Right cardiac atrium (tissue), 5 donors: Measurements from ENCODE around the gene CHGA. TPM values are rescaled to one million over a fixed set of nuclear protein-coding genes. Genes with fewer than 3 reads are reported as not detected.

ENCODE experiments used
- ATAC-seq, 2 donors: fragments of 200-7000 bp; cut with Tn5 transposase; one replicate each; pipeline versions ENCODE4 v1.8.0 to v1.9.1; 2020; ENCODE audit warnings: moderate library complexity in 2 of 2, mild to moderate bottlenecking in 1 of 2
- DNase-seq, 3 donors: peaks; one replicate each; pipeline ENCODE4 v3.0.0-alpha.2; 2020
- H3K27ac ChIP-seq: one replicate; pipeline ENCODE4 v1.5.1; 2013; ENCODE audit warnings: mild to moderate bottlenecking, low read length, control low read depth, moderate library complexity
- H3K27me3 ChIP-seq: one replicate; pipeline ENCODE4 v1.6.1; 2013; ENCODE audit not compliant: control insufficient read depth, insufficient read depth
- H3K4me1 ChIP-seq: one replicate; pipeline ENCODE4 v1.6.1; 2013; ENCODE audit warnings: low read length; ENCODE audit not compliant: control insufficient read depth, insufficient read depth
- H3K4me3 ChIP-seq: one replicate; pipeline ENCODE4 v1.5.1; 2013; ENCODE audit warnings: low read length, control low read depth
- H3K9me3 ChIP-seq: one replicate; pipeline ENCODE4 v1.6.1; 2013; ENCODE audit warnings: low read length; ENCODE audit not compliant: control insufficient read depth
- WGBS: extraction: QIAGEN DNeasy Blood & Tissue Kit; methylation state at CpG from one replicate; pipeline ENCODE4 v1.1.7; 2013; 5-methylcytosine and 5-hydroxymethylcytosine counted together
- intact Hi-C, 4 donors: fragments of 100-400 bp; cut with DNase I; formaldehyde crosslinking; loops; one replicate each; pipeline versions ENCODE4 v1.11.0 to v1.14.0; 2022 to 2023
- polyA plus RNA-seq: library from polyadenylated mRNA; stranded (reverse); fragments of 200-250 nt; gene quantifications from one replicate; pipeline ENCODE4 v1.2.3, GENCODE V29; 2013
- total RNA-seq, 4 donors: library from RNA; stranded (reverse); fragmentation: NEBNext Ultra II Directional; extraction: Animal tissue kit (Norgen Biotek cat#: 25700); gene quantifications; one replicate each; pipeline ENCODE4 v1.2.1, GENCODE V29; 2021
- donor health status: healthy with polysubstance abuse.
- donor health status: DM: no; HTN: yes; CAD: no.
- donor health status: DM: no; HTN: no; CAD: no.
- donor health status: DM: no; HTN: yes; CAD: no; lungs with severe emphysema.
- donor health status: DM: yes; HTN: yes; CAD: no.

The CHGA gene
- total and polyA plus RNA-seq, 5 donors: 0.16 TPM; not detected in 4

- Histone ChIP-seq H3K4me1 (no peaks in the 10 kb centered on the region), H3K27ac (no peak overlapping the region), H3K27me3 (no peaks in the 10 kb centered on the region), H3K4me3 (no peak overlapping the region), H3K9me3 (no peaks in the 10 kb centered on the region)
- DNase-seq (peak in 1 of 3 donors; percentile 16), ATAC-seq (no peak)
- 86% methylated on average over 12 of the region's 12 CpGs for WGBS
- intact Hi-C loops: no loop called here
Observed at GRCh38 chr14:92939699-92940098, 16.7 kb downstream of the CHGA start.

- no peak overlapping the region for H3K4me3 ChIP-seq
- 83% methylated on average over 11 of the region's 11 CpGs for WGBS
Observed at GRCh38 chr14:92940543-92940942, 17.6 kb downstream of the CHGA start.

GRCh38 chr14:92941531-92941930 is 18.6 kb downstream of the CHGA start:
- ATAC-seq: no peak
- Histone ChIP-seq H3K9me3 (no peaks in the 10 kb centered on the region), H3K27ac (no peak overlapping the region), H3K4me1 (no peaks in the 10 kb centered on the region), H3K27me3 (no peaks in the 10 kb centered on the region), H3K4me3 (no peak overlapping the region)
- DNase-seq: peak in 1 of 3 donors; percentile 48
- intact Hi-C loops: no loop called here
- WGBS: 96% methylated on average over 30 of the region's 30 CpGs

More at GRCh38 chr14:92940543-92940942, 17.6 kb downstream of the CHGA start:
- ATAC-seq (no peak), DNase-seq (peak in 1 of 3 donors; percentile 18)
- intact Hi-C loops: no loop called here
- H3K4me1 ChIP-seq: no peaks in the 10 kb centered on the region
- no peaks in the 10 kb centered on the region for H3K9me3 ChIP-seq
- H3K27ac ChIP-seq: no peak overlapping the region
- H3K27me3 ChIP-seq: no peaks in the 10 kb centered on the region

GRCh38 chr14:92942136-92942535 is 19.2 kb downstream of the CHGA start:
- intact Hi-C loops: no loop called here
- no peaks in the 10 kb centered on the region for H3K27me3 ChIP-seq
- no peak overlapping the region for H3K4me3 ChIP-seq
- WGBS: 93% methylated on average over 5 of the region's 5 CpGs
- no peak overlapping the region for H3K27ac ChIP-seq
- no peaks in the 10 kb centered on the region for H3K4me1 ChIP-seq
- ATAC-seq (no peak), DNase-seq (no peak)
- no peaks in the 10 kb centered on the region for H3K9me3 ChIP-seq

- WGBS: 93% methylated on average over 8 of the region's 8 CpGs
- Histone ChIP-seq H3K4me1 (no peaks in the 10 kb centered on the region), H3K27me3 (no peaks in the 10 kb centered on the region), H3K9me3 (no peaks in the 10 kb centered on the region), H3K27ac (no peak overlapping the region), H3K4me3 (no peak overlapping the region)
- DNase-seq: no peak
- ATAC-seq: no peak
- intact Hi-C loops: no loop called here
Observed at GRCh38 chr14:92942576-92942975, 19.6 kb downstream of the CHGA start.

- DNase-seq: peak in 2 of 3 donors; percentile 10 to 58
- no peaks in the 10 kb centered on the region for H3K4me1 ChIP-seq
- intact Hi-C loops: no loop called here
- H3K27ac ChIP-seq: no peak overlapping the region
- H3K4me3 ChIP-seq: no peak overlapping the region
- H3K27me3 ChIP-seq: no peaks in the 10 kb centered on the region
- 95% methylated on average over 30 of the region's 30 CpGs for WGBS
- no peaks in the 10 kb centered on the region for H3K9me3 ChIP-seq
- no peak for ATAC-seq
Observed at GRCh38 chr14:92942976-92943710, 20.2 kb downstream of the CHGA start.

- DNase-seq (peak in 1 of 3 donors; percentile 71), ATAC-seq (no peak)
- Histone ChIP-seq H3K27me3 (no peaks in the 10 kb centered on the region), H3K27ac (no peak overlapping the region), H3K9me3 (no peaks in the 10 kb centered on the region), H3K4me3 (no peak overlapping the region), H3K4me1 (no peaks in the 10 kb centered on the region)
- intact Hi-C loops: no loop called here
- WGBS: 69% methylated on average over 17 of the region's 17 CpGs
Observed at GRCh38 chr14:92943855-92944570, 21.1 kb downstream of the CHGA start.

- Histone ChIP-seq H3K27me3 (no peaks in the 10 kb centered on the region), H3K9me3 (no peaks in the 10 kb centered on the region), H3K4me1 (no peaks in the 10 kb centered on the region), H3K27ac (no peak overlapping the region), H3K4me3 (no peak overlapping the region)
- 92% methylated on average over 12 of the region's 12 CpGs for WGBS
- intact Hi-C loops: no loop called here
- DNase-seq (peak in 1 of 3 donors; percentile 41), ATAC-seq (no peak)
Observed at GRCh38 chr14:92944976-92945375, 22.0 kb downstream of the CHGA start.

- peak in 2 of 3 donors; percentile 37 to 40 for DNase-seq
- Histone ChIP-seq H3K9me3 (no peaks in the 10 kb centered on the region), H3K4me1 (peaks cover 1% of the 10 kb centered on the region), H3K27me3 (no peaks in the 10 kb centered on the region), H3K27ac (no peak overlapping the region), H3K4me3 (no peak overlapping the region)
- ATAC-seq: no peak
- 86% methylated on average over 12 of the region's 12 CpGs for WGBS
- intact Hi-C loops: no loop called here
Observed at GRCh38 chr14:92945544-92945943, 22.6 kb downstream of the CHGA start.

- WGBS: 64% methylated on average over 38 of the region's 38 CpGs
- H3K4me1 ChIP-seq: peaks cover 2% of the 10 kb centered on the region
- ATAC-seq (peak; percentile 34 to 75), DNase-seq (peak; percentile 84 to 88 (median 84))
- no peaks in the 10 kb centered on the region for H3K27me3 ChIP-seq
- no peak overlapping the region for H3K27ac ChIP-seq
- no peak overlapping the region for H3K4me3 ChIP-seq
- no peaks in the 10 kb centered on the region for H3K9me3 ChIP-seq
- intact Hi-C loops: no loop called here
Observed at GRCh38 chr14:92945959-92946846, 23.3 kb downstream of the CHGA start.
